22Rv1 (cell line): ENCODE data around the gene NUP133.

Source experiments
- ZFX ChIP-seq: fragments of 450-650 bp; IDR thresholded peaks from 2 replicates; pipeline ENCODE4 v1.6.1; 2017; ENCODE audit warnings: antibody characterized with exemption, borderline replicate concordance
- TF ChIP-seq, protein P1 (sequence below): fragments of 450-650 bp; IDR thresholded peaks from 2 replicates; pipeline ENCODE4 v1.5.1; 2017; ENCODE audit warnings: mild to moderate bottlenecking

- TF ChIP-seq, protein P1, sequence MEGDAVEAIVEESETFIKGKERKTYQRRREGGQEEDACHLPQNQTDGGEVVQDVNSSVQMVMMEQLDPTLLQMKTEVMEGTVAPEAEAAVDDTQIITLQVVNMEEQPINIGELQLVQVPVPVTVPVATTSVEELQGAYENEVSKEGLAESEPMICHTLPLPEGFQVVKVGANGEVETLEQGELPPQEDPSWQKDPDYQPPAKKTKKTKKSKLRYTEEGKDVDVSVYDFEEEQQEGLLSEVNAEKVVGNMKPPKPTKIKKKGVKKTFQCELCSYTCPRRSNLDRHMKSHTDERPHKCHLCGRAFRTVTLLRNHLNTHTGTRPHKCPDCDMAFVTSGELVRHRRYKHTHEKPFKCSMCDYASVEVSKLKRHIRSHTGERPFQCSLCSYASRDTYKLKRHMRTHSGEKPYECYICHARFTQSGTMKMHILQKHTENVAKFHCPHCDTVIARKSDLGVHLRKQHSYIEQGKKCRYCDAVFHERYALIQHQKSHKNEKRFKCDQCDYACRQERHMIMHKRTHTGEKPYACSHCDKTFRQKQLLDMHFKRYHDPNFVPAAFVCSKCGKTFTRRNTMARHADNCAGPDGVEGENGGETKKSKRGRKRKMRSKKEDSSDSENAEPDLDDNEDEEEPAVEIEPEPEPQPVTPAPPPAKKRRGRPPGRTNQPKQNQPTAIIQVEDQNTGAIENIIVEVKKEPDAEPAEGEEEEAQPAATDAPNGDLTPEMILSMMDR = no peak
- no peak for TF ChIP-seq ZFX
These were observed 80.6 kb downstream of the NUP133 start for GRCh38 chr1:229427572-229427971.
